KMS-11 (cell line): Measurements from ENCODE around the gene FREM1.

Source experiments
- H2AFZ ChIP-seq: fragments of 200-600 bp; sonication (generic); 2 replicates; pipeline ENCODE4 v1.6.1; 2016; ENCODE audit warnings: antibody characterized with exemption, mixed run types, low read depth
- H3K27ac ChIP-seq: fragments of 200-600 bp; sonication (generic); 2 replicates; pipeline ENCODE4 v1.6.1; 2016; ENCODE audit warnings: mild to moderate bottlenecking, mixed run types
- H3K27me3 ChIP-seq: fragments of 200-600 bp; sonication (generic); 2 replicates; pipeline ENCODE4 v1.6.1; 2017; ENCODE audit warnings: mild to moderate bottlenecking, low read depth, mixed run types, moderate library complexity; ENCODE audit not compliant: insufficient read depth
- H3K36me3 ChIP-seq: fragments of 200-600 bp; sonication (generic); 2 replicates; pipeline ENCODE4 v1.6.1; 2017; ENCODE audit warnings: mild to moderate bottlenecking, mixed run types; ENCODE audit not compliant: insufficient read depth
- H3K4me1 ChIP-seq: fragments of 200-600 bp; sonication (generic); 2 replicates; pipeline ENCODE4 v1.6.1; 2016; ENCODE audit warnings: mild to moderate bottlenecking, low read depth, mixed run types; ENCODE audit not compliant: poor library complexity, severe bottlenecking
- H3K4me2 ChIP-seq: fragments of 200-600 bp; sonication (generic); 2 replicates; pipeline ENCODE4 v1.7.0; 2016; ENCODE audit warnings: mild to moderate bottlenecking, mixed run types
- H3K4me3 ChIP-seq: fragments of 200-600 bp; sonication (generic); IDR thresholded peaks from 2 replicates; pipeline ENCODE4 v1.6.1; 2017; ENCODE audit warnings: low read depth, low read length, mixed read lengths; ENCODE audit not compliant: insufficient read depth
- H3K79me2 ChIP-seq: fragments of 200-600 bp; sonication (generic); 2 replicates; pipeline ENCODE4 v1.6.1; 2016; ENCODE audit warnings: low read depth, mixed run types; ENCODE audit not compliant: insufficient read depth
- H3K9ac ChIP-seq: fragments of 200-600 bp; sonication (generic); 2 replicates; pipeline ENCODE4 v1.6.1; 2016; ENCODE audit warnings: mild to moderate bottlenecking, mixed run types
- H4K20me1 ChIP-seq: fragments of 200-600 bp; sonication (generic); 2 replicates; pipeline ENCODE4 v1.6.1; 2016; ENCODE audit warnings: mild to moderate bottlenecking, mixed run types; ENCODE audit not compliant: insufficient read depth
- TF ChIP-seq, protein P1 (sequence below): fragments of 200-600 bp; sonication (generic); conservative IDR thresholded peaks from 2 replicates; pipeline ENCODE4 v1.6.1; 2017; ENCODE audit warnings: low read depth, mild to moderate bottlenecking, antibody characterized with exemption, low read length, moderate library complexity, mixed read lengths

FREM1 gene

DNA sequence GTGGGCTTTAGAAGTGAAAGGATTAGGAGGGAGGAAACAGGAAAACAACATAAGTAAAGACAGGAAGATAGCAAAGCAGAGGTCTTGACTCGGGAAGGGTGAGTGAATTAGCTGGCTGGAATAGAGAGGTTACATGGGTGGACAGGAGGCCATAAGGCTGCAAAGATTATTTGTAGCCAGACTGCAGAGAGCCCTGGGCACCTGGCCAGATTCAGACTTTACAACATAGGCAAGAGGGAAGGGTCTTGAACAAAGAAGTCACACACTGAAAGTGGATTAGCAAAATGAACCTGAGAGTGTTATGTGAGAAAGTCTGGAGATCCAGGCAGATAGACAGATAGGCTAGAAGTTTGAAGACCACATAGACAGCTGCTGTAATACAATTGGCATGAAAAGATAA lies 158.0 kb downstream of the FREM1 start:
- Histone ChIP-seq H3K36me3 (no peaks in the 10 kb centered on the region), H4K20me1 (no peaks in the 10 kb centered on the region), H3K27me3 (no peaks in the 10 kb centered on the region), H3K27ac (no peak overlapping the region), H3K4me2 (no peak overlapping the region), H3K4me1 (no peaks in the 10 kb centered on the region), H2AFZ (no peak overlapping the region), H3K79me2 (no peaks in the 10 kb centered on the region), H3K9ac (no peak overlapping the region), H3K4me3 (no peak overlapping the region)
- TF ChIP-seq, protein P1, sequence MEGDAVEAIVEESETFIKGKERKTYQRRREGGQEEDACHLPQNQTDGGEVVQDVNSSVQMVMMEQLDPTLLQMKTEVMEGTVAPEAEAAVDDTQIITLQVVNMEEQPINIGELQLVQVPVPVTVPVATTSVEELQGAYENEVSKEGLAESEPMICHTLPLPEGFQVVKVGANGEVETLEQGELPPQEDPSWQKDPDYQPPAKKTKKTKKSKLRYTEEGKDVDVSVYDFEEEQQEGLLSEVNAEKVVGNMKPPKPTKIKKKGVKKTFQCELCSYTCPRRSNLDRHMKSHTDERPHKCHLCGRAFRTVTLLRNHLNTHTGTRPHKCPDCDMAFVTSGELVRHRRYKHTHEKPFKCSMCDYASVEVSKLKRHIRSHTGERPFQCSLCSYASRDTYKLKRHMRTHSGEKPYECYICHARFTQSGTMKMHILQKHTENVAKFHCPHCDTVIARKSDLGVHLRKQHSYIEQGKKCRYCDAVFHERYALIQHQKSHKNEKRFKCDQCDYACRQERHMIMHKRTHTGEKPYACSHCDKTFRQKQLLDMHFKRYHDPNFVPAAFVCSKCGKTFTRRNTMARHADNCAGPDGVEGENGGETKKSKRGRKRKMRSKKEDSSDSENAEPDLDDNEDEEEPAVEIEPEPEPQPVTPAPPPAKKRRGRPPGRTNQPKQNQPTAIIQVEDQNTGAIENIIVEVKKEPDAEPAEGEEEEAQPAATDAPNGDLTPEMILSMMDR = no peak

DNA sequence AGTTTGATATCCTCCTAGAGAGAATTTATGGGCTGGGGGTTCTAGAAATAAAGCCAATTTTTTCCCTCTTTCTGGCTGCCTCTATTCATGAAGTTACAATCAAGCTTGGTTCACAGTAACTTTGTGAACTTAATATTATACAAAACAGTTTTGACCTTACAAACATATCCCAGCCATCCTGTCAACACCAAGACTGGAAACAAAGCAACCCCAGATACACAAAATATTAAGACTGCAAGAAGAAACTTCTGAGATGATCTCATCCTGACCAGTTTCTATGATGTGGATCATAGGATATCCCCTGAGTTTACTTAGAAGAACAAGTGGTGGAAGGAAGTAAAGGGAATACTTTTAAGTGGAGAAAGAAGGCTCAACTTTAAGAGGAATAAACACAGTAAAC lies 159.4 kb downstream of the FREM1 start:
- H3K4me2 ChIP-seq = no peak overlapping the region
- no peak overlapping the region for H3K9ac ChIP-seq
- no peaks in the 10 kb centered on the region for H4K20me1 ChIP-seq
- H3K4me1 ChIP-seq = no peaks in the 10 kb centered on the region
- no peaks in the 10 kb centered on the region for H3K79me2 ChIP-seq
- H2AFZ ChIP-seq = no peak overlapping the region
- TF ChIP-seq, protein P1 = no peak
- no peak overlapping the region for H3K4me3 ChIP-seq
- no peaks in the 10 kb centered on the region for H3K36me3 ChIP-seq
- H3K27ac ChIP-seq = no peak overlapping the region
- H3K27me3 ChIP-seq = no peaks in the 10 kb centered on the region

DNA sequence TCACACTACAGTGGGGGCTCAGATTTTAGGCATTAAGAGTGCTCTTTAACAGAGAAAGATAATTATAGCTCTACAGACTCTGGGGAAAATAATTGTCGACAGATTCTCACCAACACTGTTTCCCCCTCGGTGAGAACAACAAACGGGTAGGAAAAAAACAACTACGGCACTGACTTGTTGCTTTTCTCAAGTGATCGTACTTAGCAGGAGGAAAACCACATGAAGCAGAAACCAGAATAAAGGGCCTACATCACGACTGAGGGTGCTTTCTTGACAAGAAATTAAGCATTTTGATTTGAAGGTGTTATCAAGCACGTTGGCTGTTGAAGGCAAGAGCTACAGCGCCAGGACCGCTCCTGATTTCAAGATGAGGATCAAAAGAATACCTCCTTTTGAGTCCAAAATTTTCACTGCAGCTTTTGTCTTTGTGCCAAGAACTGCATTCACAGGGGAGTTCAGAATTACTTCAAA lies 160.5 kb downstream of the FREM1 start:
- Histone ChIP-seq H3K4me3 (no peak overlapping the region), H3K36me3 (no peaks in the 10 kb centered on the region), H3K27ac (no peak overlapping the region), H3K9ac (no peak overlapping the region), H3K79me2 (no peaks in the 10 kb centered on the region), H3K27me3 (no peaks in the 10 kb centered on the region), H3K4me1 (no peaks in the 10 kb centered on the region), H4K20me1 (no peaks in the 10 kb centered on the region), H3K4me2 (no peak overlapping the region), H2AFZ (no peak overlapping the region)
- TF ChIP-seq, protein P1 = no peak

DNA sequence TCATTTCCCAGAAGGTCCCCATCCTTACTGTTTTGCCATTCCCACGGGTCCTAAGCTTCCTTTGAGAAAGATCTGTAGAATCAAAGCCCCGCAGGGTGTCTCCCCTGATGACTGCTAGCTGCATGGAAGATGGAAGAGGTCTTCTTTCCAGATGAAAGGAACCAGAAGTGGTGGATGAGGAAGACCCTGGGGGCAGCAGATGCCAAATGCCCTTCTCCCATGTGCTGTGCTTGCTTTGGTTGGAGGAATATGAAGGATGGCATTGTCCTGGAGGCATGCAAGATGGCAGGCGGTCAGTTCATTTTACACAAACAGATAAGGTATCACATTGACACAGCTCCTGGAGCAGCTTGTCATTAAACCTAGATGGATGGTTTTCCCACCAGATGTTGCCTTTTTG lies 161.9 kb downstream of the FREM1 start:
- Histone ChIP-seq H2AFZ (no peak overlapping the region), H4K20me1 (no peaks in the 10 kb centered on the region), H3K27me3 (no peaks in the 10 kb centered on the region), H3K79me2 (no peaks in the 10 kb centered on the region), H3K4me1 (no peaks in the 10 kb centered on the region), H3K4me3 (no peak overlapping the region), H3K27ac (no peak overlapping the region), H3K36me3 (no peaks in the 10 kb centered on the region), H3K4me2 (no peak overlapping the region), H3K9ac (no peak overlapping the region)
- TF ChIP-seq, protein P1 = no peak
